HEK293T (cell line): ENCODE results near the gene NID1.

Experiments
- CTCF ChIA-PET: fragments of 350-600 bp; formaldehyde crosslinking; extraction: SDS; loops from one replicate; lab custom pipeline; 2021; ENCODE audit warnings: antibody characterized with exemption, inconsistent platforms; lab: Yijun Ruan, JAX
- POLR2A ChIA-PET: fragments of 350-600 bp; formaldehyde crosslinking; extraction: SDS; loops from one replicate; lab custom pipeline; 2020; ENCODE audit warnings: antibody characterized with exemption, inconsistent platforms; lab: Yijun Ruan, JAX
- DNase-seq: peaks from one replicate; pipeline ENCODE4 v3.0.0; 2012; ENCODE audit warnings: mixed read lengths; ENCODE audit errors: extremely low spot score
- ARNT ChIP-seq: fragments of 450-650 bp; IDR thresholded peaks from 2 replicates; pipeline ENCODE4 v1.6.1; 2017; ENCODE audit warnings: mild to moderate bottlenecking
- BHLHE40 ChIP-seq: fragments of 450-650 bp; IDR thresholded peaks from 2 replicates; pipeline ENCODE4 v1.6.1; 2016; ENCODE audit warnings: mild to moderate bottlenecking, moderate library complexity, borderline replicate concordance
- CTBP1 ChIP-seq: fragments of 450-650 bp; IDR thresholded peaks from 2 replicates; pipeline ENCODE4 v1.6.1; 2016; ENCODE audit warnings: borderline replicate concordance
- ELF4 ChIP-seq: fragments of 450-650 bp; IDR thresholded peaks from 2 replicates; pipeline ENCODE4 v1.6.1; 2017; ENCODE audit warnings: antibody characterized with exemption
- FOXA1 ChIP-seq: fragments of 450-650 bp; IDR thresholded peaks from 2 replicates; pipeline ENCODE4 v1.6.1; 2016; ENCODE audit warnings: mild to moderate bottlenecking
- FOXK2 ChIP-seq: fragments of 450-650 bp; IDR thresholded peaks from 2 replicates; pipeline ENCODE4 v1.6.1; 2016; ENCODE audit warnings: mild to moderate bottlenecking
- FOXM1 ChIP-seq: fragments of 450-650 bp; IDR thresholded peaks from 2 replicates; pipeline ENCODE4 v1.6.1; 2017; ENCODE audit warnings: mild to moderate bottlenecking, borderline replicate concordance
- HDGF ChIP-seq: fragments of 450-650 bp; IDR thresholded peaks from 2 replicates; pipeline ENCODE4 v1.6.1; 2017; ENCODE audit warnings: antibody characterized with exemption, borderline replicate concordance
- L3MBTL2 ChIP-seq: fragments of 450-650 bp; conservative IDR thresholded peaks from 2 replicates; pipeline ENCODE4 v1.6.1; 2016; ENCODE audit warnings: mild to moderate bottlenecking
- LEF1 ChIP-seq: fragments of 450-650 bp; IDR thresholded peaks from 2 replicates; pipeline ENCODE4 v1.6.1; 2017; ENCODE audit warnings: mild to moderate bottlenecking, borderline replicate concordance
- NFRKB ChIP-seq: fragments of 450-650 bp; IDR thresholded peaks from 2 replicates; pipeline ENCODE4 v1.6.1; 2016; ENCODE audit warnings: mild to moderate bottlenecking, moderate library complexity
- SP1 ChIP-seq: fragments of 450-650 bp; IDR thresholded peaks from 2 replicates; pipeline ENCODE4 v1.6.1; 2017
- SUZ12 ChIP-seq: fragments of 450-650 bp; IDR thresholded peaks from 2 replicates; pipeline ENCODE4 v1.6.1; 2016; ENCODE audit warnings: mild to moderate bottlenecking
- TARDBP ChIP-seq: fragments of 450-650 bp; IDR thresholded peaks from 2 replicates; pipeline ENCODE4 v1.6.1; 2016
- ZNF384 ChIP-seq: fragments of 450-650 bp; IDR thresholded peaks from 2 replicates; pipeline ENCODE4 v1.6.1; 2016
- TF ChIP-seq, protein P1 (sequence below): fragments of 450-650 bp; IDR thresholded peaks from 2 replicates; pipeline ENCODE4 v1.6.1; 2016

The NID1 gene

DNA sequence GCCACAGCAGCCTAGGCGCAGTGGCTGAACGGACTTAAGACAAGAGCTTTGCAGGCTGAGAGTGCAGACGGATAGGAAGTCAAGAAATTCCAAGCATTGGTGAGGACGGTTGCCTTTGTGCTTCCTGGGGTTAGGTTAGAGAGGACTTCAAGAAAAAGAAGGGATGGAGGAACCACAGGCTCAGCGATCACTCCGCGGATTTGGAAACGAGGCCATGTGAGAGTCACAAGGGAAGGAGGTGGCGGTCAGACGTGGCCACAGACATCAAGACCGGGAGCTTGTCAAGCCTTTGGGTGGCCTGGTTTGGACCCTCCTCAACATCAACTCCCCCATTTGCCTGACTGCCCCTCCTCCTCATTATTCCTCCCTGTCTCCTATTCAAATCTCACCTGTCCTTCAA lies 62.3 kb downstream of the NID1 start:
- CTCF ChIA-PET: no interaction called here
- POLR2A ChIA-PET: no interaction called here
- TF ChIP-seq SUZ12 (no peak), L3MBTL2 (no peak), FOXK2 (no peak), ELF4 (no peak), FOXA1 (no peak), SP1 (no peak), BHLHE40 (no peak), CTBP1 (no peak)
- DNase-seq: no peak

DNA sequence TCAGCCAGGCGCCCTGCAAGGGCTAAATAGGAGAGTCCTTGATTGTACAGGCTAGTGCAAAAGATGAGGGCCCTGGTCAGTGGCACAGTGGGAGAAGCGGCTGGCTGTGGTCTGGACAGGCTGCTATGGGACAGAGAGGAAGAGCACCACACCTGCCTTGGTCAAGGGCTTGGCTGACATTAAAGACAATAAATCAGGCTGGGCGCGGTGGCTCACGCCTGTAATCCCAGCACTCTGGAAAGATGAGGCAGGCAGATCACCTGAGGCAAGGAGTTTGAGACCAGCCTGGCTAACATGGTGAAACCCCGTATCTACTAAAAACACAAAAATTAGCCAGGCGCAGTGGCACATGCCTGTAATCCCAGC lies 62.9 kb downstream of the NID1 start:
- POLR2A ChIA-PET: no interaction called here
- DNase-seq: no peak
- CTCF ChIA-PET: interaction anchor here (1.2 kb wide), 1 partner anchor 30 kb away, joined by 5 read pairs; no protein-coding TSS in a partner anchor
- TF ChIP-seq ZNF384 (no peak), ARNT (no peak), NFRKB (no peak), FOXM1 (no peak), BHLHE40 (no peak), TARDBP (no peak), CTBP1 (no peak)
- TF ChIP-seq, protein P1, sequence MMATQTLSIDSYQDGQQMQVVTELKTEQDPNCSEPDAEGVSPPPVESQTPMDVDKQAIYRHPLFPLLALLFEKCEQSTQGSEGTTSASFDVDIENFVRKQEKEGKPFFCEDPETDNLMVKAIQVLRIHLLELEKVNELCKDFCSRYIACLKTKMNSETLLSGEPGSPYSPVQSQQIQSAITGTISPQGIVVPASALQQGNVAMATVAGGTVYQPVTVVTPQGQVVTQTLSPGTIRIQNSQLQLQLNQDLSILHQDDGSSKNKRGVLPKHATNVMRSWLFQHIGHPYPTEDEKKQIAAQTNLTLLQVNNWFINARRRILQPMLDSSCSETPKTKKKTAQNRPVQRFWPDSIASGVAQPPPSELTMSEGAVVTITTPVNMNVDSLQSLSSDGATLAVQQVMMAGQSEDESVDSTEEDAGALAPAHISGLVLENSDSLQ: peak; percentile 71

DNA sequence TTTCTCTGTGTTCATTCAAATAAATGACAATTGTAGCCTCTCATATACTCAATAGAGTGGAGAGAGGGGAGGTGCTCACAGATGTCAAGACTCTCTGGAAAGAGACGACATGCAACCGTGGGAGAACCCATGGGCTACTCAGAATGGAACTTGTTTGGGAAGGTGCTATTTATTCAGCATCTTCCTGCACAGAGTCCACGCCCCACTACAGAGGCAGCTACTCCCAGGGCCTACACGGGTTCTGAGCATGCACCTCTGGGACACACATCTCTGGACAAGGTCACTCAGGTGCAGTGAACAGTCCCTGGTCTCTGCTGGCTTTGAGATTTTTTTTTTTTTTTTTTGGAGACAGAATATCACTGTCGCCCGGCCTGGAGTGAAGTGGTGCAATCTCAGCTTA lies 64.1 kb downstream of the NID1 start:
- TF ChIP-seq FOXK2 (no peak), FOXM1 (no peak), LEF1 (no peak), BHLHE40 (no peak), NFRKB (no peak), SP1 (no peak), ELF4 (no peak), TARDBP (no peak), CTBP1 (no peak)
- POLR2A ChIA-PET: no interaction called here
- no peak for DNase-seq
- CTCF ChIA-PET: interaction anchor here (1.2 kb wide), 1 partner anchor 29 kb away, joined by 5 read pairs; no protein-coding TSS in a partner anchor

DNA sequence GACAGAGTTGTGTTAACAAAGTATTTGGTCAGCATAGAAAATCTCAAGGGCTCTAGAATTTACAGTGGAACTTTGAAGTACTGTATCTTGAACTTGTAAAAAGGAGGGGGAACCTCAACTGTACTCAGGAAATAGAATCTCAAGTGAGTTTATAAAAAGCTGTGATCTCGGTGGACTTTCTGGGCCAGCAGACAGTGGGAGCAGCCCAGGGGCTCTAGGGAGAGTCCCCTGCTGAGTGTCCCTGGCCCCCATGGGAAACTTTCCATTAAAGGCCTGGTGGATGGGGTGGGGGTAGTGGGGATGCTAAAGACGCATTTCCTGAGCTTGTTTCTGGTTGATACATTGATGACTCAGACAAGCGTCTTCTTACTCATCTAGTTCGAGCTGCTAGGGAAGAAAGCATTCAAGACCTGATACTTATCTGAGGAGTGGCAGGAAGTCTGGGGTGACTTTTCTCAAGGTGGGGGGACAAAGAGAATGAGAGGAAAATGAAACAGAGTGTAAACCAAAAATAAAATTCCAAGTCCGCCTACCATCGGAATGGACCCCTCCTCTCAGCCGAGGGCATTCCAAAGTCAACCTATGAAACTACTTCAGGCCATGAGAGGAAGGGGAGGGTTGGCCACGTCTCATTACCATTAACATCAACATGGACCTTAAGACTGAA lies 65.5 kb downstream of the NID1 start:
- CTCF ChIA-PET: interaction anchor here (0.6 kb wide), 1 partner anchor 232 kb away, joined by 5 read pairs; no protein-coding TSS in a partner anchor

DNA sequence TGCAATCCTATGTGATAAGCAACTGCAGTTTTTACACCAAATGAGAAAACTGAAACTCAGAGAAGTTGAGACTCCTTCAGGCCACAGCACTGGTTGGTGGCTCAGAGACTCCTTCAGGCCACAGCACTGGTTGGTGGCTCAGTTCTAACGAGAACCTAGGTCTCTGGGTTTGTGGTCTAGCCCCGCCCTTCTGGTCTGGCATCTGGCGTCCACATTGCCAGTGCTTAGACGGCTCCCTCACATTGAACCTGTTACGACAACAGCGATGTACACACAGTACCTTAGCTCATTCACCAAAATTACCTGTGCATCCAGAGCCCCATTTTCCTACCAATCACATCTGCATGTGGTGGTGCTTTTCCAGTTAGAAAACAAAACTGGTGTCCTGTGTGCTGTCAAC lies 66.1 kb downstream of the NID1 start:
- DNase-seq: no peak
- POLR2A ChIA-PET: interaction anchor here (0.7 kb wide), 1 partner anchor 65 kb away, joined by 3 read pairs; no protein-coding TSS in a partner anchor
- CTCF ChIA-PET: interaction anchor here (0.6 kb wide), 1 partner anchor 231 kb away, joined by 5 read pairs; no protein-coding TSS in a partner anchor
- TF ChIP-seq FOXA1: no peak
- no peak for TF ChIP-seq HDGF
- no peak for TF ChIP-seq ZNF384
- no peak for TF ChIP-seq TARDBP
- no peak for TF ChIP-seq SP1
- TF ChIP-seq, protein P1: no peak
- TF ChIP-seq L3MBTL2: no peak
- TF ChIP-seq ELF4: no peak

More for the DNA sequence above, 65.5 kb downstream of the NID1 start:
- TF ChIP-seq NFRKB (no peak), ARNT (no peak), TARDBP (no peak), LEF1 (no peak), FOXM1 (no peak), FOXK2 (no peak), L3MBTL2 (no peak), HDGF (no peak), CTBP1 (no peak), FOXA1 (no peak), BHLHE40 (no peak), ZNF384 (no peak), SUZ12 (no peak), SP1 (no peak), ELF4 (no peak)
- TF ChIP-seq, protein P1: no peak
- POLR2A ChIA-PET: interaction anchor here (0.7 kb wide), 1 partner anchor 65 kb away, joined by 3 read pairs; no protein-coding TSS in a partner anchor
- DNase-seq: no peak

DNA sequence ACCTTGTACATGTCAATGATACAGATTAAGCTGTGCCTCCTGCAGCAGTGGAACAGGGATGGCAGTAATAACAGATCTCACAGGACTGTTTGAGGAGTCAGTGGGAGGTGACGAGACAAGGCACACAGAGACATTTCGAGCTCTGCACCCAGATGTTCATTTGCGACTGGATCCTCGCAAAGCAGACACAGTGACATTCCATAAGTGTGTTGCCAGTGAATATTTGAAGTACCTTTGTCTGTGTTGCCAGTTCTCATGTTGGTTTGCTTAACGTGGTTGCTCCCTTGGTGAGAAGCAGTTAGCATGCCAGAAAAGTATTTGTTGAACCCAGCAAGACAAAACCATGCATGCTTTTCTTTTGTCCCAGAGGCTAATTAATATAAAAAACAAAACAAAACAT lies 67.0 kb downstream of the NID1 start:
- ChIA-PET CTCF (no interaction called here), POLR2A (no interaction called here)
- TF ChIP-seq ZNF384 (no peak), BHLHE40 (no peak), SUZ12 (no peak), HDGF (no peak), ARNT (no peak), FOXM1 (no peak)
- DNase-seq: no peak
